Measurements from ENCODE around the gene SART1.
A peak's percentile ranks its signal among the peaks of the same experiment; 100 is the strongest.

The SART1 gene

GRCh38 chr11:65965986-65966762 lies 4.6 kb downstream of the SART1 start:
- no peak for DNase-seq

- DNase-seq, result no peak
Observed at GRCh38 chr11:65967329-65967934, 5.9 kb downstream of the SART1 start.

- DNase-seq, result no peak
Observed at GRCh38 chr11:65968600-65969482, 7.3 kb downstream of the SART1 start.

- no peak for DNase-seq
Observed at GRCh38 chr11:65972116-65972515, 10.6 kb downstream of the SART1 start.

- DNase-seq, result peak in 1 of 56 donors; percentile 11
Observed at GRCh38 chr11:65973439-65974110, 12.0 kb downstream of the SART1 start.

- no peak for DNase-seq
Observed at GRCh38 chr11:65975771-65976170, 14.2 kb downstream of the SART1 start.

GRCh38 chr11:65976216-65977176 lies 15.0 kb downstream of the SART1 start:
- DNase-seq, result no peak

GRCh38 chr11:65977621-65978390 lies 16.3 kb downstream of the SART1 start:
- no peak for DNase-seq

- no peak for DNase-seq
Observed at GRCh38 chr11:65978391-65979238, 17.1 kb downstream of the SART1 start.

GRCh38 chr11:65979261-65979759 lies 17.8 kb downstream of the SART1 start:
- DNase-seq, result no peak

- DNase-seq, result no peak
Observed at GRCh38 chr11:65981101-65981740, 19.7 kb downstream of the SART1 start.

- DNase-seq, result peak in 1 of 56 donors; percentile 9
Observed at GRCh38 chr11:65981972-65982823, 20.7 kb downstream of the SART1 start.

GRCh38 chr11:65982824-65983588 lies 21.5 kb downstream of the SART1 start:
- DNase-seq, result no peak

- no peak for DNase-seq
Observed at GRCh38 chr11:65983589-65983987, 22.1 kb downstream of the SART1 start.

GRCh38 chr11:65987336-65987735 lies 25.8 kb downstream of the SART1 start:
- no peak for DNase-seq

All from nucleus accumbens (tissue), 56 donors.